ENCODE measurements around the gene TENT5A. TPM values are rescaled to one million over a fixed set of nuclear protein-coding genes. Genes with fewer than 3 reads are reported as not detected.

Gene TENT5A
- total RNA-seq, 8 experiments from 2014 or later = 2.2 to 54.3 (median 8.6) TPM

DNA sequence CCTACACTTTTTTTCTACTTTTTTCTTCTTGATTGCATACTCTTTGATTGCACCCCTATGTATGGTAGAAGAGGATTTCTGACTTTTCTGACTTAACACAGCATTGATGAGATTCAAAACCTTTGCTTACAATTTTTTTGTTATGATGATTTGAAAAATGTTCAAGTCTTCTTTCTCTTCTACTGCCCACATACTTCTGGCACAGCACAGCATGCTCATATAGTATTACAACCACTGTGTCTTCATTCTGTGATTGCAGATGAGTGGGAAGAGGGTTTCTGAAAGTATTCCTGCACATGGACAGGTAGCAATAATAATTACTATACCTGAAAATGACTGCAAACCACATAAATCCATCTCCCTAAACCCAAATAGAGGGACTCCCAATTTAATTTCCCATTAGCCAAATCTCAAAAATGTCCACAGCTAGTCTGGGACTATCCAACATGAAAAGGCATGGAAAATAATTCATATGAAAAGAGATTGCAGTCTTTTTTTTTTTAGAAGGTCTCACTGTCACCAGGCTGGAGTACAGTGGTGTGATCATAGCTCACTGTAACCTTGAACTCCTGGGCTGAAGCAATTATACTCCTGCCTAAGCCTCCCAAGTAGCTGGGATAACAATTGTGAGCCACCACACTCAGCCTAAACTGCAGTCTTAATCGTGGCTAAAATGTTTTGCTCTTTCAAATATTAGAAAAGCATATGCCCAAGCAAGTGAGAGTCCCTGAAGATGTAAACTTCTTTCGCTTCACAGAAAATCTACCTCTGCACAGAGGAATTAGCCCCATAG lies 15.9 kb upstream of the TENT5A start:
- in situ Hi-C loops (cut with MboI; ENCODE audit: low pct_unique_long_range_greater_than_20kb in 2 of 9, low sequenced_read_pairs in 9 of 9, unreplicated experiment in 9 of 9) = loop anchor here in 3 of 9 experiments (25.0 kb wide), 2 partner anchors 219 to 269 kb away; no protein-coding TSS in a partner anchor
- no peak for ATAC-seq (replicated peaks in 6 of 8)
- Histone ChIP-seq H3K4me1 (replicated peaks in 1 of 2) (peaks cover 2 to 8% of the 10 kb centered on the region in 2 donors), H3K4me3 (no peak overlapping the region), H3K27ac (no peak overlapping the region)
- 57 to 95% (median 80%) methylated on average over 1 to 2 of the region's 2 CpGs; no CpG with 5 or more reads in 2 of the 10 experiments for whole genome bisulfite sequencing, 10 experiments

DNA sequence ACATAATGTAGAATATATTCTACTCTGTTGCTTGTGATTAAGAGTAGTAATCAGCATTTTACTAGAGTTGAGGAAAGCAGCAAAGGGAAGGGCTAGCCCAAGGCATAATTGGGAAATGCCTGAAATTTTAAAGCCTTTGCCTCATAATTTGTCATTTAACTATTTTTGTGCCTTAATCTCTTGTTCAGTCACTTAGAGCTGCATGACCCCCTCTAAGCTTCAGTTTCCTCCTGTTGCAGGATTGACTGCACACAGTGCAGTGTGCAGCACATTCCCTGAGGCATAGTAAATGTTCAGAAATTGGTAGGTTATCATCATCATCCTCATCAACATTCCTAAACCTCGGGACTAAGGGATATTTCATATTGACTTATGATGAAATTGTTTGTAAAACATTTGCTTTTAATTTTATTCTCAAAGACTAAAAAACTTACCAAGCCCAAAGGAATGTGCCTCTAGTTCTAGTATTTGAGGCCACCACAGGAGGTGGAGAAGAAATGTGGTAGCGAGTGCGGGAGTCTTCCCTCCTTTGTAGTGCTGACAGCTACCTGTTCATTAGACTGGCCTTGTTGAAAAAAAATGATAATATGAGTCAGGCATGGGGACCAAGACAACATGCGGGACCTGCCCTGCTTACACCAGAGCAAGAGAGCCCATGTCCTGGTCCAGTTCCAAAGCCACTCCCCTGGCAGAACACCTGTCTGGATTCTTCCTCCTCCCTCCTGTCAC lies 14.8 kb upstream of the TENT5A start:
- Histone ChIP-seq H3K27ac (no peak overlapping the region), H3K4me3 (no peak overlapping the region), H3K4me1 (replicated peaks in 1 of 2) (peaks cover 2 to 8% of the 10 kb centered on the region in 2 donors)
- in situ Hi-C loops (cut with MboI; ENCODE audit: low pct_unique_long_range_greater_than_20kb in 2 of 9, low sequenced_read_pairs in 9 of 9, unreplicated experiment in 9 of 9) = loop anchor here in 3 of 9 experiments (25.0 kb wide), 2 partner anchors 220 to 270 kb away; no protein-coding TSS in a partner anchor
- WGBS, 10 experiments = 0 to 100% (median 79%) methylated on average over 1 to 4 of the region's 4 CpGs; no CpG with 5 or more reads in 2 of the 10 experiments
- peak in 2 of 8 experiments; percentile 20 to 22 for ATAC-seq (replicated peaks in 6 of 8)

DNA sequence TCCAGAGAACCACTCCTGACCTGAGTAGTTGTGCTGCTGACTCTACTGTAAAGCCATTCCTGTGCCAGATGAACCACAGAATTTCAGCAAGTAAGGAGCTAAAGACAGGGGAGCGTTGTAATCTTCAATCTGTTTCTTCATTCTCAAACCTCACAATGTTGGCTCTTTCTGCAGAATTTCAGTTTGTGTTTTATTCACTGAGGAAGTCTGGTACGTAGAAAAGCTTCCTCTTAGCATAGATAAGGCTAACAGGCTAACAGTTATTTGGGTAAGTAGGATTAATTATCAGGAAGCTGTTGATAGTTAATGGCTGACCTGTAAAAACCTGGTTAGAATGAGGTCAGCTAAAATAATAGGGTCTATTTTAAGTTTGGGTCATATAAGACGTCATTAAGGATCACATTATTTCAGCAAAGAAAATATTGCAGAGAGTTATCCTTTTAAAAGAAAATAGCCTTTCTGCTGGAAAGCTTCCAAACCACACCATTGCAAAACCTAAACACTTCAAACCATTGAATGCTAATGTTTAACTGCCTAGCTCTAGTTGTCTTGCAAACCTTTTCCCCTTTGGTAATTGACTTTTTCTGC lies 14.1 kb upstream of the TENT5A start:
- peak in 2 of 8 experiments; percentile 12 to 24 for ATAC-seq (replicated peaks in 6 of 8)
- Histone ChIP-seq H3K4me1 (replicated peaks in 1 of 2) (peaks cover 2 to 8% of the 10 kb centered on the region in 2 donors), H3K4me3 (no peak overlapping the region), H3K27ac (no peak overlapping the region)
- in situ Hi-C loops (cut with MboI; ENCODE audit: low pct_unique_long_range_greater_than_20kb in 2 of 9, low sequenced_read_pairs in 9 of 9, unreplicated experiment in 9 of 9) = loop anchor here in 3 of 9 experiments (25.0 kb wide), 2 partner anchors 221 to 271 kb away; no protein-coding TSS in a partner anchor
- WGBS, 10 experiments = 17 to 92% (median 50%) methylated on average over 1 to 3 of the region's 3 CpGs; no CpG with 5 or more reads in 1 of the 10 experiments

DNA sequence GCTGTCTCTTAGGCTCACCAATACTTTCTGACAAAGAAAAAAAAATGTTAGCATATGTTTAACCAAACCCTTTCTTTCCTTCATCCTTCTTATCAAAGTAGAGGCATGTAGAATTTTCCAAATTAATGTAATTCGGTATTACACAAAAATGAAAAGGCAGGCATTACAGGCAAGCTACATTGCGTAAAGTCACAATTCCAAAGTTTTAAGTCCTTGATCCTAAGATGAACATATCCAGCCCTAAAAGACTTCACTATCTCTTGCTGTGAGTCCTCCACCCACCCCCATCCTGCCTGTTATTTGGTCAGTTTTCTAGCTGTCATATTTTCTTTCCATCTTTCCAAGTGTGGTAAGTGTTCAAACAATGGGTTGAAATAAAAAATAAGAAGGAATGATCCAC lies 12.1 kb upstream of the TENT5A start:
- H3K4me3 ChIP-seq = no peak overlapping the region
- no peaks in the 10 kb centered on the region for H3K4me1 ChIP-seq (replicated peaks in 1 of 2)
- no peak for ATAC-seq (replicated peaks in 6 of 8)
- H3K27ac ChIP-seq = no peak overlapping the region
- in situ Hi-C loops (cut with MboI; ENCODE audit: low pct_unique_long_range_greater_than_20kb in 2 of 9, low sequenced_read_pairs in 9 of 9, unreplicated experiment in 9 of 9) = loop anchor here in 3 of 9 experiments (25.0 kb wide), 2 partner anchors 223 to 273 kb away; no protein-coding TSS in a partner anchor
- WGBS, 10 experiments = 94 to 100% (median 95%) methylated on average over 1 to 2 of the region's 2 CpGs; no CpG with 5 or more reads in 2 of the 10 experiments

DNA sequence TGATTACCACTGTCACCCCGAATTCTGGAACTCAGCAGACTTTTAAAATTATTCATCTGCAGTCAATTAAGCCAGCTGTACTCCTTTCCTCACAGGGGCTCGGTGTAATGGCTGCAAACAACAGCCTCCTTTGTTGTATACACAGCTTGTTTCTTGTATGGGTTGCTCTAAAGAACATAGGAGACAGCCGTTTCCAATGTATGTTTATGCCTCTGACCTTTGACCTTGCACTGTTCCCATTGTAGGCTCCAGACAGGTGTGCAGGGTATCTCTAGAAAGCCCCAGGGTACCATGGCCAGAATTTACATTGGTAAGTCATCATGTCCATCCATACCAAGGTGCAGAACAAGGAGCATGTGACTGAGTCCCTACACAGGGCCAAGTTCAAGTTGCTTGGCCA lies 11.5 kb upstream of the TENT5A start:
- ATAC-seq (replicated peaks in 6 of 8) = no peak
- no peak overlapping the region for H3K4me3 ChIP-seq
- 0 to 59% (median 46%) methylated on average over 1 to 3 of the region's 3 CpGs; no CpG with 5 or more reads in 4 of the 10 experiments for WGBS, 10 experiments
- no peaks in the 10 kb centered on the region for H3K4me1 ChIP-seq (replicated peaks in 1 of 2)
- no peak overlapping the region for H3K27ac ChIP-seq
- in situ Hi-C loops (cut with MboI; ENCODE audit: low pct_unique_long_range_greater_than_20kb in 2 of 9, low sequenced_read_pairs in 9 of 9, unreplicated experiment in 9 of 9) = loop anchor here in 3 of 9 experiments (25.0 kb wide), 2 partner anchors 223 to 273 kb away; no protein-coding TSS in a partner anchor

DNA sequence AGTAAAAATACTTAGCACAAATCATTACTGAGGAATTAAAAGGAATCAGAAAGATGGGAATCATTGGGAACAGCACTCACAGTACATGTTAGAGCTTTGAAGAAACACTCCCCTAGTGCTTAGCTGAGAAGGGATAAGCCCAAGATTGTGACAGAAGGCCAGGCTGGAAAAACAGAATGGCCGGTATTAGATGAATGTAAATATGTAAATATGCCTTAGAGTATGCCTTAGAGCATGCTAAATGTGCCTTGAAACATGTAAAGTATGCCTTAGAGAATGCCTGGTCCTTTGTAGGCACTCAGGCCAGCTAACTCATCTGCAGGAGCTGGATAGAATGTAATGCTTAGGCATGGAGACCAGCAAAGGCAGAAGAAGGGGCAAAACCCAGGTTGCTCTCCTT lies 10.6 kb upstream of the TENT5A start:
- in situ Hi-C loops (cut with MboI; ENCODE audit: low pct_unique_long_range_greater_than_20kb in 2 of 9, low sequenced_read_pairs in 9 of 9, unreplicated experiment in 9 of 9) = loop anchor here in 3 of 9 experiments (25.0 kb wide), 2 partner anchors 224 to 274 kb away; no protein-coding TSS in a partner anchor

DNA sequence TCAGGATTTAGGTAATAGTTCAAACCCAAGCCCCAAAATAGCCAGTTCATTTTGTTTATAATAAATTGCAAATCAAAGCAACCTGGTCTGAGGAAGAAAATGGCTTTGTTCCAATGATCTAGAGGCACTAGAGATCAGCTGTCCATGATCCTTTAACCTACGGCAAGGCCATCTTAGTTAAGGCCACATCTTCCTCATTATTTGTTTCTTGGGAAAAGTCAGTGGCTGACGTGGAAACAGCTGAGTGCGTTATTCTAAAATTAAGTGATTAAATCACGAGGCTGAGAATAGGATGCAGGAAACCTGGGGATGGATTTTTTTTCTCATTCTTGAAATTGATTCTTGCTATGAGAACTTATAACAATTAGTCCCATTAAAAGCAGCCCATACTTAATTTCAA lies 10.1 kb upstream of the TENT5A start:
- no peak for ATAC-seq (replicated peaks in 6 of 8)

More for the DNA sequence above, 10.6 kb upstream of the TENT5A start:
- Histone ChIP-seq H3K4me1 (replicated peaks in 1 of 2) (no peaks in the 10 kb centered on the region), H3K4me3 (no peak overlapping the region), H3K27ac (no peak overlapping the region)
- ATAC-seq (replicated peaks in 6 of 8) = peak in 3 of 8 experiments; percentile 15 to 77 (median 28)
- 0 to 100% (median 33%) methylated on average over 1 of the region's 1 CpG; no CpG with 5 or more reads in 1 of the 10 experiments for WGBS, 10 experiments

DNA sequence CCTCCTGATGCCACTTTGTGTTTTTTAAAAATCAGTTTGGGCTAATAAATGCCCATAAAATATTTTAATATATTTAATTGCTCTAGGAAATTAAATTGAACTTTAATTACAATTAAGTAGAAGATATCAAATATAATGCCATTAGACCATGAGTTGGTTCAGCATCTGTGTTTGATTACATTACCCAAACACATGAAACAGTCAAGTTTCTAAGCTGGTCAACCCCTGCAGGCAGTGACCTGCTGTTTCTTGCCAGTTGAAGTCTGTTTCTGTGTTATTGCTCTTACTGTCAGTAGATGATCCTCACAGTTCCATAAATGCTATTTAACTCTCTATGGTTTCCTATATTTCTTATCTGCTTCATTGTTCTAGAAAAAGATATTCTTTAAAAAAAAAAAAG lies 9.7 kb upstream of the TENT5A start:
- in situ Hi-C loops (cut with MboI; ENCODE audit: low pct_unique_long_range_greater_than_20kb in 2 of 9, low sequenced_read_pairs in 9 of 9, unreplicated experiment in 9 of 9) = loop anchor here in 3 of 9 experiments (25.0 kb wide), 2 partner anchors 225 to 275 kb away; no protein-coding TSS in a partner anchor

More for the DNA sequence above, 10.1 kb upstream of the TENT5A start:
- H3K4me3 ChIP-seq = no peak overlapping the region
- in situ Hi-C loops (cut with MboI; ENCODE audit: low pct_unique_long_range_greater_than_20kb in 2 of 9, low sequenced_read_pairs in 9 of 9, unreplicated experiment in 9 of 9) = loop anchor here in 3 of 9 experiments (25.0 kb wide), 2 partner anchors 225 to 275 kb away; no protein-coding TSS in a partner anchor
- no peak overlapping the region for H3K27ac ChIP-seq
- H3K4me1 ChIP-seq (replicated peaks in 1 of 2) = no peaks in the 10 kb centered on the region
- 60 to 100% (median 84%) methylated on average over 1 to 4 of the region's 4 CpGs; no CpG with 5 or more reads in 2 of the 10 experiments for WGBS, 10 experiments

DNA sequence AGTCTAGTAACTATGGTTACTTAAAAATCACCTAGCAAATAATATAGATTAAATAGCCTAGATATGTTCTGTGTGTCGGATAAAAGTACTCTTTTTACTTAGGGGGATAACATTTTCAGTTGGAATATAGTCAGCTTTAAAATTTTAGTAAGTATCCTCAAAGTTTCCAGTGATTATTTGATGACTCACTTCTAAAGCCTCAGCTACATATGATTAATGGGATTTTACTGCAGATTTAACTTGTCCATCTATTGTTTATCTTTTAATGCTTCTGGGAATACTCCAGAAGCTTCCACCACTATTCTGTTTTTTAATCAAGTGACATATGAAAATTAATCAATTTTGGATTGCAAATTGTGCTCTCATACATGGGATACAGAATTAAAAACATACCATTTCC lies 8.7 kb upstream of the TENT5A start:
- 9 to 100% (median 83%) methylated on average over 1 of the region's 1 CpG; no CpG with 5 or more reads in 2 of the 10 experiments for WGBS, 10 experiments
- Histone ChIP-seq H3K27ac (no peak overlapping the region), H3K4me3 (no peak overlapping the region), H3K4me1 (replicated peaks in 1 of 2) (no peaks in the 10 kb centered on the region)
- ATAC-seq (replicated peaks in 6 of 8) = no peak
- in situ Hi-C loops (cut with MboI; ENCODE audit: low pct_unique_long_range_greater_than_20kb in 2 of 9, low sequenced_read_pairs in 9 of 9, unreplicated experiment in 9 of 9) = loop anchor here in 3 of 9 experiments (25.0 kb wide), 2 partner anchors 226 to 276 kb away; no protein-coding TSS in a partner anchor

More for the DNA sequence above, 9.7 kb upstream of the TENT5A start:
- Histone ChIP-seq H3K4me3 (no peak overlapping the region), H3K27ac (no peak overlapping the region), H3K4me1 (replicated peaks in 1 of 2) (no peaks in the 10 kb centered on the region)
- ATAC-seq (replicated peaks in 6 of 8) = peak in 2 of 8 experiments; percentile 10 to 41

DNA sequence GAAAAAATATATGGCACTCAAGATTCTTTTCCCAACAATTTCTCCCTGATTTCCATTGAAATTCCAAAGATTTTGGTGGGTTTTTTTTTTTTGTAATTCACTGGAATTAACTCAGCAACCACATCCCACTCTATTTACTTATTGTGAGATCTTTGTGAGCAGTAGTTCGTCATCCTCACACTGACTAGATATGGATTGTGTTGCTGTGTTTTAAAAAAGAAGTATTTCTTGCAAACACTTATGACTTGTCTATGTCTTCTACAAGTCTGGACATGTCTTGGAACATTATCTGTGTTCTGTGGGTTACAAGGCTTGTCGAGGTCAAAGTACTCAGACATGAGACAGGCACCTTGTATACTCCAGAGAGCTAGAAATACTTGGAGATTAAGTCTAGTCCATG lies 7.3 kb upstream of the TENT5A start:
- H3K4me1 ChIP-seq (replicated peaks in 1 of 2) = no peaks in the 10 kb centered on the region
- H3K4me3 ChIP-seq = no peak overlapping the region
- ATAC-seq (replicated peaks in 6 of 8) = peak in 2 of 8 experiments; percentile 30 to 35
- WGBS, 10 experiments = 70 to 100% (median 89%) methylated on average over 1 to 2 of the region's 2 CpGs; no CpG with 5 or more reads in 1 of the 10 experiments
- in situ Hi-C loops (cut with MboI; ENCODE audit: low pct_unique_long_range_greater_than_20kb in 2 of 9, low sequenced_read_pairs in 9 of 9, unreplicated experiment in 9 of 9) = loop anchor here in 3 of 9 experiments (25.0 kb wide), 2 partner anchors 228 to 278 kb away; no protein-coding TSS in a partner anchor
- no peak overlapping the region for H3K27ac ChIP-seq

DNA sequence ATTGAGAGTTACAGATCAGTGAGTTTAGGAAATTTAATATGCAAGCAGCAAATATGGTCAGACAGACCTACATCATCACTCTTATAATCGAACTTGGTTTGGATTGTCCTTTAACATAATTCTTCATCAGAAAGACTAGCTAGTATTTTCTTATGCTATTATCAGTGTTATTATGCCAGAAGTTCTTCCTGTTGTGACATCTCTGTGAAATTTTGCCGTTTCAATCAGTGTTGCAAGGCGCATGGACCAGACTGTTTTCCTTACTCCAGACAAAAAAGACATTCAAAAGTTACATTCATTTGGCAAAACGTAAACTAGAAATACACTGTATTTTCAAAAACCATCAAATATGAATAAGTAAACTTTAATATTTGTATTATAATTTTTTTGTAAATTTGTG lies 5.7 kb upstream of the TENT5A start:
- H3K4me3 ChIP-seq = no peak overlapping the region
- no peak for ATAC-seq (replicated peaks in 6 of 8)
- 79 to 100% (median 94%) methylated on average over 2 to 4 of the region's 4 CpGs; no CpG with 5 or more reads in 1 of the 10 experiments for WGBS, 10 experiments
- in situ Hi-C loops (cut with MboI; ENCODE audit: low pct_unique_long_range_greater_than_20kb in 2 of 9, low sequenced_read_pairs in 9 of 9, unreplicated experiment in 9 of 9) = loop anchor here in 3 of 9 experiments (25.0 kb wide), 2 partner anchors 229 to 279 kb away; no protein-coding TSS in a partner anchor
- no peak overlapping the region for H3K27ac ChIP-seq
- peaks cover 2 to 4% of the 10 kb centered on the region in 2 donors for H3K4me1 ChIP-seq (replicated peaks in 1 of 2)

DNA sequence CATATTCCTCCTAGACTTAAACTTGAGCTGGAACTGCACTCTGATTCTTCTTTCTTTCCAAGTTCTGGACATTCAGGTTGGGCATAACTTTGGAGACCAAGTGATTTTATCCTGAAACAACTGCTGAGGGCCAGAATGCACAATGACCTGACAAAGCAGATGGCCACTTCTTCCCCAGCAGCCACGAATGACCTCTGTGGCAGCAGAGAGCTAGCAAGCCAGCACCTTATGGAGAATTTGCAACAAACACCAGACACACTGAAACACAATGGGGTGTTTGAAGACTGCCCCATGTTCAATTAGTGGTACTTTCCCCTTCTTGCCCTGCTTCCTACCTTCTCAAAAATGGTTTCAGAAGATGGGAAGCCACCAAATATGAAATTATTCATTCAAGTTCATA lies 4.2 kb upstream of the TENT5A start:
- H3K4me1 ChIP-seq (replicated peaks in 1 of 2) = peaks cover 2 to 4% of the 10 kb centered on the region in 2 donors
- H3K4me3 ChIP-seq = no peak overlapping the region
- 20 to 86% (median 65%) methylated on average over 1 of the region's 1 CpG; no CpG with 5 or more reads in 4 of the 10 experiments for WGBS, 10 experiments
- ATAC-seq (replicated peaks in 6 of 8) = no peak
- in situ Hi-C loops (cut with MboI; ENCODE audit: low pct_unique_long_range_greater_than_20kb in 2 of 9, low sequenced_read_pairs in 9 of 9, unreplicated experiment in 9 of 9) = loop anchor here in 3 of 9 experiments (25.0 kb wide), 2 partner anchors 231 to 281 kb away; no protein-coding TSS in a partner anchor
- no peak overlapping the region for H3K27ac ChIP-seq
